ENCODE data around the gene CTDSPL.
A peak's percentile ranks its signal among the peaks of the same experiment; 100 is the strongest.

Gene CTDSPL

GRCh38 chr3:37891227-37891626 lies 29.5 kb downstream of the CTDSPL start:
- no peak for DNase-seq (ENCODE audit: low spot score)

GRCh38 chr3:37892927-37893600 lies 31.4 kb downstream of the CTDSPL start:
- DNase-seq (ENCODE audit: low spot score) = no peak

- DNase-seq (ENCODE audit: low spot score) = no peak
Observed at GRCh38 chr3:37896827-37897226, 35.1 kb downstream of the CTDSPL start.

GRCh38 chr3:37897763-37898162 lies 36.1 kb downstream of the CTDSPL start:
- no peak for DNase-seq (ENCODE audit: low spot score)

GRCh38 chr3:37898424-37898823 lies 36.7 kb downstream of the CTDSPL start:
- no peak for DNase-seq (ENCODE audit: low spot score)

GRCh38 chr3:37899101-37899707 lies 37.5 kb downstream of the CTDSPL start:
- no peak for DNase-seq (ENCODE audit: low spot score)

- DNase-seq (ENCODE audit: low spot score) = no peak
Observed at GRCh38 chr3:37899711-37900306, 38.1 kb downstream of the CTDSPL start.

- no peak for DNase-seq (ENCODE audit: low spot score)
Observed at GRCh38 chr3:37901721-37902120, 40.0 kb downstream of the CTDSPL start.

- DNase-seq (ENCODE audit: low spot score) = no peak
Observed at GRCh38 chr3:37902674-37903073, 41.0 kb downstream of the CTDSPL start.

GRCh38 chr3:37903320-37903719 lies 41.6 kb downstream of the CTDSPL start:
- no peak for DNase-seq (ENCODE audit: low spot score)

- DNase-seq (ENCODE audit: low spot score) = no peak
Observed at GRCh38 chr3:37903734-37904133, 42.1 kb downstream of the CTDSPL start.

GRCh38 chr3:37904601-37905000 lies 42.9 kb downstream of the CTDSPL start:
- DNase-seq (ENCODE audit: low spot score) = peak; percentile 86

- DNase-seq (ENCODE audit: low spot score) = no peak
Observed at GRCh38 chr3:37905346-37905745, 43.7 kb downstream of the CTDSPL start.

GRCh38 chr3:37905987-37906674 lies 44.5 kb downstream of the CTDSPL start:
- DNase-seq (ENCODE audit: low spot score) = peak; percentile 83

GRCh38 chr3:37906734-37907282 lies 45.1 kb downstream of the CTDSPL start:
- DNase-seq (ENCODE audit: low spot score) = peak; percentile 84

GRCh38 chr3:37907371-37907770 lies 45.7 kb downstream of the CTDSPL start:
- peak; percentile 67 for DNase-seq (ENCODE audit: low spot score)

- peak; percentile 99 for DNase-seq (ENCODE audit: low spot score)
Observed at GRCh38 chr3:37907906-37908305, 46.2 kb downstream of the CTDSPL start.

- DNase-seq (ENCODE audit: low spot score) = peak; percentile 82
Observed at GRCh38 chr3:37909067-37909911, 47.6 kb downstream of the CTDSPL start.

- peak; percentile 66 for DNase-seq (ENCODE audit: low spot score)
Observed at GRCh38 chr3:37910671-37911400, 49.2 kb downstream of the CTDSPL start.

GRCh38 chr3:37912052-37912733 lies 50.5 kb downstream of the CTDSPL start:
- DNase-seq (ENCODE audit: low spot score) = no peak
